AG09309 (cell line): ENCODE data around the gene LDB3.
A peak's percentile ranks its signal among the peaks of the same experiment; 100 is the strongest.

Source experiments
- DNase-seq: peaks from one replicate; pipeline ENCODE4 v3.0.0-alpha.2; 2010; ENCODE audit warnings: low read depth
- H3K4me3 ChIP-seq: 2 replicates; pipeline ENCODE4 v1.5.1; 2011; ENCODE audit warnings: mild to moderate bottlenecking, low read depth, low read length, moderate library complexity; ENCODE audit not compliant: control insufficient read depth
- CTCF ChIP-seq: IDR thresholded peaks from 2 replicates; pipeline ENCODE4 v1.5.1; 2011; ENCODE audit warnings: mild to moderate bottlenecking, low read depth, low read length, inconsistent platforms; ENCODE audit not compliant: insufficient read depth, control insufficient read depth; ENCODE audit errors: missing control alignments

The LDB3 gene

GRCh38 chr10:86712317-86712707, 44.0 kb downstream of the LDB3 start:
- DNase-seq: no peak
- H3K4me3 ChIP-seq: peak overlapping the region; percentile 63
- TF ChIP-seq CTCF: no peak

- no peak for TF ChIP-seq CTCF
- no peak for DNase-seq
Measured at GRCh38 chr10:86715156-86715795, 47.0 kb downstream of the LDB3 start.

GRCh38 chr10:86715836-86716235, 47.5 kb downstream of the LDB3 start:
- no peak for TF ChIP-seq CTCF
- no peak overlapping the region for H3K4me3 ChIP-seq
- no peak for DNase-seq

More at GRCh38 chr10:86715156-86715795, 47.0 kb downstream of the LDB3 start:
- H3K4me3 ChIP-seq: no peak overlapping the region

GRCh38 chr10:86716466-86716865, 48.2 kb downstream of the LDB3 start:
- DNase-seq: no peak
- H3K4me3 ChIP-seq: no peak overlapping the region
- TF ChIP-seq CTCF: no peak

GRCh38 chr10:86718556-86718955, 50.2 kb downstream of the LDB3 start:
- no peak overlapping the region for H3K4me3 ChIP-seq
- no peak for TF ChIP-seq CTCF
- DNase-seq: no peak

- no peak for TF ChIP-seq CTCF
- no peak for DNase-seq
- no peak overlapping the region for H3K4me3 ChIP-seq
Measured at GRCh38 chr10:86721232-86721631, 52.9 kb downstream of the LDB3 start.
